Measurements from ENCODE around the gene HEG1. TPM values are rescaled to one million over a fixed set of nuclear protein-coding genes. Genes with fewer than 3 reads are reported as not detected.

HEG1 gene
- total and polyA plus RNA-seq, 2 of the 13 experiments (the other 11 are each of a cell fraction or from before 2014, with no cell fraction given) = 10.7 to 18.2 TPM

- POLR2A ChIA-PET = no interaction called here
- H3K27ac ChIP-seq (ENCODE audit: extremely low read length, insufficient read depth, low read length) = no peak overlapping the region
- H3K79me2 ChIP-seq (ENCODE audit: insufficient read depth, low read length) = no peaks in the 10 kb centered on the region
- H3K4me3 ChIP-seq (replicated peaks in 1 of 3; ENCODE audit: insufficient read depth in 1 of 3, low read depth in 2 of 3, low read length in 3 of 3) = no peak overlapping the region
- H3K9me3 ChIP-seq (ENCODE audit: low read length) = no peaks in the 10 kb centered on the region
- CTCF ChIA-PET (ENCODE audit: low intra/inter-chr PET ratio, low total read pairs) = no interaction called here
- no peaks in the 10 kb centered on the region for H4K20me1 ChIP-seq (ENCODE audit: insufficient read depth, low read length)
- TF ChIP-seq ZBTB2 (CRISPR knock-in tag; IDR thresholded peaks at IDR 0.05; ENCODE audit: low read depth) (no peak), RXRB (CRISPR knock-in tag; IDR thresholded peaks at IDR 0.05; ENCODE audit: borderline replicate concordance) (no peak), ZNF800 (CRISPR knock-in tag; IDR thresholded peaks at IDR 0.05) (no peak)
- DNase-seq (ENCODE audit: low spot score) (no peak), ATAC-seq (no peak), FAIRE-seq (no peak)
- peaks cover 39 to 78% of the 10 kb centered on the region in 2 experiments for H3K36me3 ChIP-seq (replicated peaks in 1 of 2; ENCODE audit: control insufficient read depth in 1 of 2, insufficient read depth in 2 of 2, low read length in 2 of 2)
- intact Hi-C loops (cut with micrococcal nuclease; ENCODE audit: unreplicated experiment) = no loop called here
- in situ Hi-C loops (cut with HindIII; ENCODE audit: extremely low pct_ligation_motif_present, low pct_unique_long_range_greater_than_20kb) = no loop called here
- H2AFZ ChIP-seq (ENCODE audit: low read length) = no peak overlapping the region
- WGBS (ENCODE audit: low lambda C conversion rate) = 92% methylated on average over 19 of the region's 19 CpGs
- no TSS peak for BruUV-seq (replicated peaks)
- H3K4me2 ChIP-seq (ENCODE audit: low read depth, low read length) = no peak overlapping the region
- no peak overlapping the region for H3K9ac ChIP-seq (ENCODE audit: insufficient read depth, low read depth, low read length)
- H3K27me3 ChIP-seq (ENCODE audit: control insufficient read depth in 1 of 2, insufficient read depth in 2 of 2, low read length in 2 of 2) = no peaks in the 10 kb centered on the region
- peaks cover 22% of the 10 kb centered on the region for H3K4me1 ChIP-seq (ENCODE audit: insufficient read depth, low read length)
Measured at GRCh38 chr3:125014570-125015179, 41.1 kb downstream of the HEG1 start.

DNA sequence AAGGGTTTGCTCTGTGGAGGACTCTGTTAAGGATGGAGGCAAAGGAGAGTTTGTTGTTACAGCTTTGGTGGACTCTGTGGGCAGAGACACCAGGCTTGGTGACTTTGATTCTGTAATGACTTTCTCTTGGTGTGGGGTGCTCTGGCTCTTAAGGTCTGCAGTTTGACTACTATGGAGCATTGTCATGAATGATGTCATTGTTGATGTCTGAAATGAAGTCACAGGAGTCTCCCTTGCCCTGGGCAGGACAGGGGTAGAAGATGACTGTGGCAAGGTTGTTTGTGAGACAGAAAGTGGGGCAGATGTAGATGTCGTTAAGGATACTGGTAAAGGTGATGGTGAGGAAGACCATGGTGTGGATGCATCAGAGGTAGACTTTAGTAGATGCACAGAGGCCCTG, 42.7 kb downstream of the HEG1 start:
- no peaks in the 10 kb centered on the region for H4K20me1 ChIP-seq (ENCODE audit: insufficient read depth, low read length)
- WGBS (ENCODE audit: low lambda C conversion rate) = 96% methylated on average over 1 of the region's 1 CpG
- no peaks in the 10 kb centered on the region for H3K79me2 ChIP-seq (ENCODE audit: insufficient read depth, low read length)
- H3K4me2 ChIP-seq (ENCODE audit: low read depth, low read length) = no peak overlapping the region
- CTCF ChIA-PET (ENCODE audit: low intra/inter-chr PET ratio, low total read pairs) = no interaction called here
- no peak for FAIRE-seq
- in situ Hi-C loops (cut with HindIII; ENCODE audit: extremely low pct_ligation_motif_present, low pct_unique_long_range_greater_than_20kb) (no loop called here), intact Hi-C loops (cut with micrococcal nuclease; ENCODE audit: unreplicated experiment) (no loop called here)
- no peak overlapping the region for H2AFZ ChIP-seq (ENCODE audit: low read length)
- H3K4me3 ChIP-seq (replicated peaks in 1 of 3; ENCODE audit: insufficient read depth in 1 of 3, low read depth in 2 of 3, low read length in 3 of 3) = no peak overlapping the region
- POLR2A ChIA-PET = interaction anchor here (1.0 kb wide), 1 partner anchor 50 kb away, joined by 3 read pairs; no protein-coding TSS in a partner anchor
- H3K36me3 ChIP-seq (replicated peaks in 1 of 2; ENCODE audit: control insufficient read depth in 1 of 2, insufficient read depth in 2 of 2, low read length in 2 of 2) = peaks cover 29 to 72% of the 10 kb centered on the region in 2 experiments
- BruUV-seq (replicated peaks) = no TSS peak
- no peak for DNase-seq (ENCODE audit: low spot score)
- peaks cover 37% of the 10 kb centered on the region for H3K4me1 ChIP-seq (ENCODE audit: insufficient read depth, low read length)
- peak; percentile 79 for TF ChIP-seq ATF7 (IDR thresholded peaks at IDR 0.05)
- TF ChIP-seq ATF7 (CRISPR knock-in tag; IDR thresholded peaks at IDR 0.05) = no peak
- TF ChIP-seq DZIP1 (CRISPR knock-in tag; IDR thresholded peaks at IDR 0.05) = no peak
- TF ChIP-seq CREB1 (IDR thresholded peaks at IDR 0.05) = peak; percentile 31; the same call in 1 of the 2 replicates
- no peak for TF ChIP-seq CREB1 (CRISPR knock-in tag; IDR thresholded peaks at IDR 0.05)
- no peak for TF ChIP-seq AHR (CRISPR knock-in tag; IDR thresholded peaks at IDR 0.05)
- TF ChIP-seq SIX1 (CRISPR knock-in tag; IDR thresholded peaks at IDR 0.05; ENCODE audit: borderline replicate concordance) = no peak
- no peaks in the 10 kb centered on the region for H3K27me3 ChIP-seq (ENCODE audit: control insufficient read depth in 1 of 2, insufficient read depth in 2 of 2, low read length in 2 of 2)
- H3K27ac ChIP-seq (ENCODE audit: extremely low read length, insufficient read depth, low read length) = no peak overlapping the region
- no peaks in the 10 kb centered on the region for H3K9me3 ChIP-seq (ENCODE audit: low read length)
- no peak overlapping the region for H3K9ac ChIP-seq (ENCODE audit: insufficient read depth, low read depth, low read length)
- ATAC-seq = no peak

All from HepG2 (cell line).